Mammary epithelial cell (primary cell): ENCODE measurements around the gene CD8B.
"Not testable (repeated sequence)": the region's sequence is repeated elsewhere in the genome, so short reads cannot be mapped to it uniquely, and the experiment has no call there.

Experiments
- EZH2 ChIP-seq: IDR thresholded peaks from 2 replicates; pipeline ENCODE4 v1.6.1; 2012; ENCODE audit warnings: low read length, inconsistent platforms, borderline replicate concordance
- TF ChIP-seq, protein P1 (sequence below), 2 donors: IDR thresholded peaks in 1 of 2; conservative IDR thresholded peaks in 1 of 2; 2 replicates each; pipeline ENCODE4 v1.5.1; 2011 to 2012; ENCODE audit warnings: inconsistent platforms in 2 of 2, low read length in 2 of 2, mild to moderate bottlenecking in 2 of 2, control low read depth in 1 of 2, low read depth in 1 of 2; ENCODE audit not compliant: insufficient read depth in 1 of 2; ENCODE audit errors: extremely low read depth in 1 of 2

GRCh38 chr2:86856498-86856897 is 5.2 kb downstream of the CD8B start:
- TF ChIP-seq EZH2 = not testable (repeated sequence)
- TF ChIP-seq, protein P1, sequence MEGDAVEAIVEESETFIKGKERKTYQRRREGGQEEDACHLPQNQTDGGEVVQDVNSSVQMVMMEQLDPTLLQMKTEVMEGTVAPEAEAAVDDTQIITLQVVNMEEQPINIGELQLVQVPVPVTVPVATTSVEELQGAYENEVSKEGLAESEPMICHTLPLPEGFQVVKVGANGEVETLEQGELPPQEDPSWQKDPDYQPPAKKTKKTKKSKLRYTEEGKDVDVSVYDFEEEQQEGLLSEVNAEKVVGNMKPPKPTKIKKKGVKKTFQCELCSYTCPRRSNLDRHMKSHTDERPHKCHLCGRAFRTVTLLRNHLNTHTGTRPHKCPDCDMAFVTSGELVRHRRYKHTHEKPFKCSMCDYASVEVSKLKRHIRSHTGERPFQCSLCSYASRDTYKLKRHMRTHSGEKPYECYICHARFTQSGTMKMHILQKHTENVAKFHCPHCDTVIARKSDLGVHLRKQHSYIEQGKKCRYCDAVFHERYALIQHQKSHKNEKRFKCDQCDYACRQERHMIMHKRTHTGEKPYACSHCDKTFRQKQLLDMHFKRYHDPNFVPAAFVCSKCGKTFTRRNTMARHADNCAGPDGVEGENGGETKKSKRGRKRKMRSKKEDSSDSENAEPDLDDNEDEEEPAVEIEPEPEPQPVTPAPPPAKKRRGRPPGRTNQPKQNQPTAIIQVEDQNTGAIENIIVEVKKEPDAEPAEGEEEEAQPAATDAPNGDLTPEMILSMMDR (conservative IDR thresholded peaks at IDR 0.05 in 1 of 2, IDR thresholded peaks at IDR 0.05 in 1 of 2; ENCODE audit: extremely low read depth in 1 of 2, insufficient read depth in 1 of 2, low read depth in 1 of 2, low read length in 2 of 2) = not testable (repeated sequence)
